Measurements from ENCODE around the gene PAK1.
"Not testable (repeated sequence)": the region's sequence is repeated elsewhere in the genome, so short reads cannot be mapped to it uniquely, and the experiment has no call there.

The PAK1 gene

GRCh38 chr11:77473801-77474683, at the start of gene PAK1:
Gene PAK1, minus strand, starts transcription at chr11:77474094. Its CDS starts 81,574 bp downstream, at chr11:77392520.
- DNase-seq, result peak; percentile 26

- no peak for DNase-seq
These were observed 48.3 kb upstream of the PAK1 start for GRCh38 chr11:77522215-77522614.

DNA sequence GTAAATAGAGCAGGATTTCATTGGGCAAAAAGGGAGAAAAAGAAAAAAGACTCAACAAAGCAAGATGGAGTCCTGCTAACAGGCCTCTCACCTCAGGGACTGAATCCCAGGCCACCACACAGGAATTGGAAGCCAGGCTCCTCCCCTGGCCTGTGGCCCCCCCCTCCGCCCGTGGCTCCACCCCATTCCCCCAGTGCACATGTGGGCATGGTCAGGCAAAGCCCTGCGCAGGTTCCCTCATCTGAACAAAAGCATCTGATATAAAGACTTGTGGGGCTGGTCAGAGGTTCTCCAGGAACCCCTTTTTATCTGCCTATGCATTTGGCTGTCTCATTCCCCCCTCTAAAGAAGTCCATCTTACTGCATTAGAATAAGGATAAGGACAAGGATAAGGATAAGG, 46.0 kb upstream of the PAK1 start:
- no peak for DNase-seq

DNA sequence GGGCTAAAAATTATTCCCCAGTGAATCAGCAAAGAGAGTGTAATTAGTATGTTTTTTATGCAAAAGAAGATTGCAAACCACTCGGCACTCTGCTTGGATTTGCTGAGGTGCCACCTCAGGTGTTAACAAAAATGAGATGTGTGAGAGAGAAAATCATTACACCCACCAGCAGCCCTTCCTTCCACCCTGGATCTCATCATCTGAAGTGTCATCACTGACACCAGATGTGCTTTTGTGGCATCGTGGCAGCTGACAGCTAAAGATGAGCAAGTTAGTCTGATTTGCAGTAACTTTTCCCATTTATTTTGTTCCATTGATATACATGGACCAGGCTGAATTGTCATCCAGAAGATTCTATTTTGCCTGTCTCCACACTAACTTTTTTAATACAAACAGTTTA, 44.6 kb upstream of the PAK1 start:
- DNase-seq, result no peak

DNA sequence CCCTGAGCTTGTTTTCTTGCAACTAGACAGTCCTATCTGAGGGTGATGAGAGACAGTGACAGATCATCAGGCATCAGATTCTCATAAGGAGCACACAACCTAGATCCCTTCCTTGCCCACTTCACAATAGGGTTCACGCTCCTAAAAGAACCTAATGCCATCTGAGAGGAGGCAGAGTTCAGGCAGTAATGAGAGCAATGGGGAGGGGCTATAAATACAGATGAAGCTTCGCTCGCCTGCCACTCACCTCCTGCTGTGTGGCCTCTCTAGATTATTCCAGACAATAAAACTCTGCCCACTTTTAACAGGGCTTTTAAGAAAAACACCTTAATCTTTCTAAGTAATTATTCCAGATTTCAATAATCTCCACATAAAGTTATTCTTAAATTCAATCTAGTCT, 43.9 kb upstream of the PAK1 start:
- no peak for DNase-seq

DNA sequence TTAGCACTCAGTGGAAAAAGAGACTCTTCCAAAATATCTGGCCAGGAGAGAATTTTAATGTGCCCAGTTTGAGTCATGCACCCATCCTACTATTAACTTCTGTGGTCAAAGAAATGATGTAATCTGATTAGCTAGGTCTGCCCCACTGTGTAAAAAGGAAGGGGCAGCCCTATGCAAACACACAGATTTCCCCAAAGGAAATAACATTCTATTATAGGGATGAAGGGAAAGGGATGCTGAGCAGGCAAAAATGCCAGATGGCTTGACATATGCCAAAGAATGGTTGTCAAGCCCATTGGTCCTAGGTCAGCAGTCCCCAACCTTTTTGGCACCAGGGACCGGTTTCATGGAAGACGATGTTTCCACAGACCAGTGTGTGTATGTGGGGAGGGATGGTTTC, 43.3 kb upstream of the PAK1 start:
- no peak for DNase-seq

- DNase-seq, result no peak
These were observed 41.6 kb upstream of the PAK1 start for GRCh38 chr11:77515483-77515882.

DNA sequence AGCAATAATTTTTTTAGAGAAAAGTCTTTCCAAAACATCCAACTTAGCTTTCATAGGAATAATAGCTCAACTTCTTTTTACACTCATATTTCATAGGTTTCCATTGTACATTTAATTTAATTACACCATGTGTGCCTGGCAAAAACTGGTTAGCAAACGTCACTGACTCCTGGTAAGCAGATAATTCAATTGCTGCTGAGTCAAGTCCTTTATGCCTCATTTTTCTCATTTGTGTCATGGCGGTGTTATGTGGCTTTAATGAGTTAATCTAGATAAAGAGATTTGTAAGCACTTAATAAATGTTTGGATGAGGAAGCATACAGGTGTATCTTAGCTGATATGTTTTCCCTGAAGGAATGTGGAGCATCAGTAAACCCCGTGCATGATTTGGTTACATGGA, 41.2 kb upstream of the PAK1 start:
- DNase-seq, result no peak

GRCh38 chr11:77512092-77512491, 38.2 kb upstream of the PAK1 start:
- DNase-seq, result no peak

GRCh38 chr11:77510851-77511250, 37.0 kb upstream of the PAK1 start:
- DNase-seq, result no peak

- no peak for DNase-seq
These were observed 36.2 kb upstream of the PAK1 start for GRCh38 chr11:77510095-77510494.

GRCh38 chr11:77508019-77508418, 34.1 kb upstream of the PAK1 start:
- DNase-seq, result no peak

DNA sequence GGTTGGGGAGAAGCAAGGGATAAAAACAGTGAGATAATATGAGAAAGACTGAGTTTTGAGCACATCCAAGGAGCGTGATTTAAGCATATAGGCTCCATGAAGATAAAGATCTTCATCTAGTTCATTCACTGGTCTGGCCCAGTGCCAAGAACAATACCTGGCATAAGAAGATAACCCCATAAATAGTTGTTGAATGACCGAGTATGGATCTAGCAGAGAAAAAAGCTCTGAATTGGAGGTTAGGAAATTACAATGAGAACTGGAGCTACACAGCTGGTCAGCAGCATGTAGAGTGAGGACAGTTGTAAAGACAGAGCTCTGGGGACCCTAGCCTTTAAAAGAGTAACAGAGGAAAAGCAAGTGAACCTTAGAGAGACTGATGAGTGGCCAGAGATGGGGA, 33.0 kb upstream of the PAK1 start:
- no peak for DNase-seq

DNA sequence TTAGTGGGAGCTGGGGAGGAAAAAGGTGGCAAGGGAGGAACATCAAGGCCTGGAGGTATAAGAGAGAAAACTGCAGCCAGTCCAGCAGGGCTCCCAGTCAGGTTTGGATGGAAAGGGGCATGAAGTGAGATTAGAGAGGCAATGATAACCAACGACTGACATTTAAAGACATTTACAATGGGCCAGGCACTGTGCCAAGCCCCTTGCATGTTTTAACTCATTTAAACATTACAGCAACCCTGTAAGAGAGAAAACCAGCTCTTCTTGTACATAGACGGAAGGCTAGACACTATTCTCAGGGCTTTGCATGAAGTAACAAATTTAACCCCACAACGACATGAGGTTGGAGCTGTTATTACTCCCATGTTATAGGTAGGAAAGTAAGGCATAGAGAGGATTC, 32.1 kb upstream of the PAK1 start:
- DNase-seq, result no peak

GRCh38 chr11:77503006-77503405, 29.1 kb upstream of the PAK1 start:
- DNase-seq, result no peak

- no peak for DNase-seq
These were observed 28.5 kb upstream of the PAK1 start for GRCh38 chr11:77502346-77502905.

DNA sequence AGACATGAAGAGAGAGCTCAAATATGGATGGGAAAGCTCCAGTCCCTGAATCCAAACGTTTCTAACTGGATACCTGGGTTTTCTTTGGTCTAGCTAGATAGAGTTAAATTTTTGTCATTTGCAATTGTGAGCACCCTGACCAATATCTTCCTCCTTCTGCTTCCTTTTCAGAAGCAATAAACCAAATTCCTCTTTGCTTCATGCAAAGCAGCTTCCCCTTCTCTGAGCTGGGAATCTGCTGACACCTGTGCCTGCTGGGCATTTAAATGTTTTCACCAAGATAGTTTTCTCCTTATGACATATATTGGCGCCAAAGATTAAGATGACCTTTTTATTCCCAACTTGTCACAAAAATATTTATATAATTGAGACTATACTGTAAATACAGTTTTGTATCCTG, 27.9 kb upstream of the PAK1 start:
- no peak for DNase-seq

DNA sequence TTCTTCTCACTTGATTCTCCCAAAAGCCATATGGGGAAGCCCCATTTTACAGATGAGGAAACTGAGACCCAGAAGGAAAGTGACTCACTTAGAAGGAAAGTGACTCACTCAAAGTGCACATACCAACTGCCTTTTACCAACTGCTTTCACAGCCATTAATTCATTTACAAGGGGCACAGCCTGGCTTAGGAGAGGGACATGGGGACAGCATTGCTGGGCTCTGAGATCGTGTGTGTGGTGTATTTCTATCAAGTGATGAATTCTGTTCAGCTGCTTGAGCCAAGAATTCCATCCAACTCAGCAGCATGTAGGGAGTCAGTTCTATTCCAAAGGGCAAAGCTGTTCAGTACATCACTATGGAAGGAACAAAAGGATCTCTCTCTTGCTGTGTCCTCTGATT, 23.5 kb upstream of the PAK1 start:
- DNase-seq, result no peak

GRCh38 chr11:77495526-77495925, 21.6 kb upstream of the PAK1 start:
- DNase-seq, result no peak

- DNase-seq, result not testable (repeated sequence)
These were observed 16.1 kb upstream of the PAK1 start for GRCh38 chr11:77490035-77490434.

DNA sequence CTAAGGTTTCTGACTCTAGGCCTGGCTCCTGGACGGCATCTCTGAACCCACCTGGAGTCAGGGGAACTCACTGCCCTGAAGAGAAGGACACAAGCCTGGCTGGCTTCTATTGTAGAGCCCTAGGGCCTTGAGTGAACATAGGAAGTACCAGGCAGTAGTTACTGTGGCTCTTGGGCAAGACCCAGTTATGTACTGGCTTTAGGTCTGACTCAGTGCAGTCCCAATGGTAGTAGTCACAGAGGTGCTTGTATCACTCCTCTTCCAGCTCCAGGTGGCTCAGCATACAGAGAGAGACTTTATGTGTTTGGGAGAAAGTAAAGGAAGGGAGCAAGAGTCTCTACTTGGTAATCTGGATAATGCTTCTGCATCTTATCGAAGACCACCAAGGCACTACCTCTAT, 13.9 kb upstream of the PAK1 start:
- no peak for DNase-seq

GRCh38 chr11:77479746-77480352, 6.0 kb upstream of the PAK1 start:
- DNase-seq, result no peak

- DNase-seq, result no peak
These were observed 1.3 kb upstream of the PAK1 start for GRCh38 chr11:77475206-77475605.

- DNase-seq, result no peak
These were observed 778 bp upstream of the PAK1 start for GRCh38 chr11:77474684-77475060.
